GM12878 (cell line): ENCODE results near the gene DAZAP1. TPM values are rescaled to one million over a fixed set of nuclear protein-coding genes. Genes with fewer than 3 reads are reported as not detected.

ENCODE experiments used
- ATAC-seq: fragments of 200-7000 bp; cut with Tn5 transposase; 3 replicates; pipeline ENCODE4 v1.9.1; 2020; ENCODE audit warnings: mild to moderate bottlenecking, moderate library complexity
- BruUV-seq: library from RNA; stranded (reverse); fragments of 400-500 nt; replicated peaks from 2 replicates; lab custom pipeline; 2021; lab: Mats Ljungman, UMichigan
- CTCF ChIA-PET: fragments of 300-600 bp; sonication (Branson Sonifier 250); formaldehyde crosslinking; extraction: SDS; loops from one replicate; lab custom pipeline; 2021; ENCODE audit warnings: inconsistent platforms; lab: Yijun Ruan, JAX
- POLR2A ChIA-PET: fragments of 350-600 bp; formaldehyde crosslinking; extraction: SDS; loops from one replicate; lab custom pipeline; 2021; ENCODE audit warnings: inconsistent platforms; lab: Charles Lee
- RAD21 ChIA-PET: fragments of 300-600 bp; sonication (Branson Sonifier 250); formaldehyde crosslinking; loops from one replicate; lab custom pipeline; 2023; ENCODE audit warnings: antibody characterized with exemption; ENCODE audit not compliant: unreplicated experiment; lab: Charles Lee
- SMC1A ChIA-PET: fragments of 300-600 bp; sonication (Branson Sonifier 250); formaldehyde crosslinking; loops from one replicate; lab custom pipeline; 2023; ENCODE audit not compliant: unreplicated experiment, uncharacterized antibody; lab: Charles Lee
- DNase-seq: peaks from one replicate; pipeline ENCODE4 v3.0.0-alpha.2; 2011; ENCODE audit warnings: low read depth, low spot score
- FAIRE-seq: peaks from 3 replicates; lab custom pipeline; 2011; peaks lifted over from hg19 to GRCh38; lab: Jason Lieb, UNC
- H2AFZ ChIP-seq: 2 replicates; pipeline ENCODE4 v1.6.0; 2011; ENCODE audit warnings: low read depth, low read length, control low read depth; ENCODE audit not compliant: control insufficient read depth
- H3K27ac ChIP-seq: 2 replicates; pipeline ENCODE4 v1.5.1; 2011; ENCODE audit warnings: control low read depth; ENCODE audit not compliant: control insufficient read depth, insufficient read depth
- H3K27me3 ChIP-seq, 2 experiments: replicated peaks in 1 of 2; 2 replicates each; pipeline versions ENCODE4 v1.6.0 to v1.6.1; 2011; ENCODE audit warnings: low read length in 1 of 2; ENCODE audit not compliant: control insufficient read depth in 2 of 2, insufficient read depth in 2 of 2
- H3K36me3 ChIP-seq, 2 experiments: 2 replicates each; pipeline ENCODE4 v1.5.1; 2011; ENCODE audit warnings: low read length in 1 of 2; ENCODE audit not compliant: control insufficient read depth in 2 of 2, insufficient read depth in 2 of 2
- H3K4me1 ChIP-seq: 2 replicates; pipeline ENCODE4 v1.6.1; 2011; ENCODE audit warnings: mild to moderate bottlenecking, low read length, moderate library complexity, mixed read lengths; ENCODE audit not compliant: control insufficient read depth, insufficient read depth
- H3K4me2 ChIP-seq: 2 replicates; pipeline ENCODE4 v1.6.0; 2011; ENCODE audit warnings: control low read depth; ENCODE audit not compliant: control insufficient read depth, insufficient read depth
- H3K4me3 ChIP-seq: fragments of 200-600 bp; sonication (generic); 2 replicates; pipeline ENCODE4 v1.5.1; 2016
- H3K79me2 ChIP-seq: 2 replicates; pipeline ENCODE4 v1.6.0; 2011; ENCODE audit warnings: low read length; ENCODE audit not compliant: control insufficient read depth, insufficient read depth
- H3K9ac ChIP-seq: 2 replicates; pipeline ENCODE4 v1.8.0; 2011; ENCODE audit warnings: low read length, control low read depth, mixed read lengths; ENCODE audit not compliant: control insufficient read depth, insufficient read depth
- H3K9me3 ChIP-seq: replicated peaks from 3 replicates; pipeline ENCODE4 v1.5.1; 2011; ENCODE audit warnings: mild to moderate bottlenecking, low read length; ENCODE audit not compliant: control insufficient read depth, insufficient read depth
- H4K20me1 ChIP-seq: 2 replicates; pipeline ENCODE4 v1.6.0; 2011; ENCODE audit not compliant: control insufficient read depth, insufficient read depth
- IRF4 ChIP-seq: IDR thresholded peaks from 2 replicates; pipeline ENCODE4 v1.6.1; 2011; ENCODE audit warnings: low read depth, low read length
- NR2F1 ChIP-seq: fragments of 450-650 bp; conservative IDR thresholded peaks from 2 replicates; pipeline ENCODE4 v1.6.1; 2017; ENCODE audit warnings: mild to moderate bottlenecking
- SMAD1 ChIP-seq: fragments of 450-650 bp; IDR thresholded peaks from 2 replicates; pipeline ENCODE4 v1.6.1; 2018; ENCODE audit warnings: mild to moderate bottlenecking, low read depth; ENCODE audit not compliant: partially characterized antibody
- WGBS: methylation state at CpG from one replicate; pipeline ENCODE4 v1.1.6; 2016; ENCODE audit warnings: low lambda C conversion rate; ENCODE audit not compliant: insufficient replicate concordance, insufficient coverage; ENCODE audit errors: missing lambda C conversion rate; 5-methylcytosine and 5-hydroxymethylcytosine counted together
- in situ Hi-C: fragments of 300-500 bp; cut with MboI; formaldehyde crosslinking; loops from 9 replicates; pipeline ENCODE4 v1.14.3; 2018; ENCODE audit warnings: mixed read lengths
- intact Hi-C: fragments of 100-400 bp; cut with micrococcal nuclease; formaldehyde crosslinking; loops from one replicate; pipeline ENCODE4 v1.14.2; 2022; ENCODE audit not compliant: unreplicated experiment
- polyA plus RNA-seq, 11 experiments: library from polyadenylated mRNA; depleted of rRNA in 4 of 11; unstranded in 6 of 11; stranded (reverse) in 5 of 11; fragments of >200 nt; fragmentation: Nextera tagmentation in 4 of 11; fragmentation: Illumina TruSeq in 1 of 11; extraction: Ambion mirVana in 4 of 11; extraction: Trizol in 1 of 11; gene quantifications; 1 replicate in 1 of 11; 2 replicates in 10 of 11; pipeline versions ENCODE4 v1.2.1 to v1.2.3, GENCODE V29; 2011 to 2016; ENCODE audit warnings: inconsistent platforms in 2 of 11, missing spikeins in 2 of 11, low read depth in 1 of 11
- total RNA-seq, 4 experiments: library from RNA; depleted of rRNA in 3 of 4; stranded (reverse); fragments of >200 nt in 3 of 4; fragmentation: Illumina TruSeq in 1 of 4; extraction: Trizol in 1 of 4; gene quantifications; 2 replicates each; pipeline versions ENCODE4 v1.2.1 to v1.2.3, GENCODE V29; 2013 to 2021
- TF ChIP-seq, protein P1 (sequence below): IDR thresholded peaks from 2 replicates; pipeline ENCODE4 v1.6.1; 2011; ENCODE audit warnings: low read depth, low read length, improper control_type of control experiment, borderline replicate concordance
- TF ChIP-seq, protein P2 (sequence below): fragments of 150-350 bp; IDR thresholded peaks from 2 replicates; pipeline ENCODE4 v1.6.1; 2016; ENCODE audit warnings: low read depth, low read length

Gene DAZAP1
- total and polyA plus RNA-seq, 10 of the 15 experiments (the other 5 are each of a cell fraction or from before 2014, with no cell fraction given) = 9.9 to 240 (median 92.3) TPM

DNA sequence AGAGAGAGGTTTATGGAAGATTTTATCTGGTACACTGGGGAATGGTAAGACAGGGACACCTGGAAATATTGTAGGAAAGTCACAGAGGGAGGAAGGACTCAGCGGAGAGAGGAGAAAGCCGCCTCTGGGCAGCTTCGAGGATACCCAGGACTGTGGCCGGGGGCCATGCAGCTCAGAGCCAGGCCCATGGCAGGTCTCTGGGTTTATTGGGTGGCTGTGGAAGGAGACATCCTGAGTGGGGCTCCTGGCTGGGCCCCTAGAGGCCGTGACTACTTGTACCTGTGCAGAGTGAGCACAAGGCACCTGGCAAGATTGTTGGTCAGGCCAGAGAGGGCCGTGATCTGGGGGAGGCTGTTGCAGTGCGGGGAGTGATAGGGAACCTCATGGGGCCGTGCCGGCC, 3.4 kb downstream of the DAZAP1 start:
- Histone ChIP-seq H3K9me3 (no peaks in the 10 kb centered on the region), H3K79me2 (peaks cover 80% of the 10 kb centered on the region), H3K9ac (no peak overlapping the region), H4K20me1 (peaks cover 29% of the 10 kb centered on the region), H2AFZ (no peak overlapping the region), H3K27me3 (no peaks in the 10 kb centered on the region), H3K4me3 (peak overlapping the region; percentile 81), H3K27ac (no peak overlapping the region), H3K4me1 (peaks cover 44% of the 10 kb centered on the region), H3K4me2 (peak overlapping the region; percentile 68), H3K36me3 (peaks cover 5 to 22% of the 10 kb centered on the region in 2 experiments)
- CTCF ChIA-PET = interaction anchor here (1.2 kb wide), 1 partner anchor 26 kb away, joined by 3 read pairs; no protein-coding TSS in a partner anchor
- TF ChIP-seq SMAD1 (no peak), NR2F1 (no peak), IRF4 (no peak)
- TF ChIP-seq, protein P1, sequence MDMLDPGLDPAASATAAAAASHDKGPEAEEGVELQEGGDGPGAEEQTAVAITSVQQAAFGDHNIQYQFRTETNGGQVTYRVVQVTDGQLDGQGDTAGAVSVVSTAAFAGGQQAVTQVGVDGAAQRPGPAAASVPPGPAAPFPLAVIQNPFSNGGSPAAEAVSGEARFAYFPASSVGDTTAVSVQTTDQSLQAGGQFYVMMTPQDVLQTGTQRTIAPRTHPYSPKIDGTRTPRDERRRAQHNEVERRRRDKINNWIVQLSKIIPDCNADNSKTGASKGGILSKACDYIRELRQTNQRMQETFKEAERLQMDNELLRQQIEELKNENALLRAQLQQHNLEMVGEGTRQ = no peak
- TF ChIP-seq, protein P2, sequence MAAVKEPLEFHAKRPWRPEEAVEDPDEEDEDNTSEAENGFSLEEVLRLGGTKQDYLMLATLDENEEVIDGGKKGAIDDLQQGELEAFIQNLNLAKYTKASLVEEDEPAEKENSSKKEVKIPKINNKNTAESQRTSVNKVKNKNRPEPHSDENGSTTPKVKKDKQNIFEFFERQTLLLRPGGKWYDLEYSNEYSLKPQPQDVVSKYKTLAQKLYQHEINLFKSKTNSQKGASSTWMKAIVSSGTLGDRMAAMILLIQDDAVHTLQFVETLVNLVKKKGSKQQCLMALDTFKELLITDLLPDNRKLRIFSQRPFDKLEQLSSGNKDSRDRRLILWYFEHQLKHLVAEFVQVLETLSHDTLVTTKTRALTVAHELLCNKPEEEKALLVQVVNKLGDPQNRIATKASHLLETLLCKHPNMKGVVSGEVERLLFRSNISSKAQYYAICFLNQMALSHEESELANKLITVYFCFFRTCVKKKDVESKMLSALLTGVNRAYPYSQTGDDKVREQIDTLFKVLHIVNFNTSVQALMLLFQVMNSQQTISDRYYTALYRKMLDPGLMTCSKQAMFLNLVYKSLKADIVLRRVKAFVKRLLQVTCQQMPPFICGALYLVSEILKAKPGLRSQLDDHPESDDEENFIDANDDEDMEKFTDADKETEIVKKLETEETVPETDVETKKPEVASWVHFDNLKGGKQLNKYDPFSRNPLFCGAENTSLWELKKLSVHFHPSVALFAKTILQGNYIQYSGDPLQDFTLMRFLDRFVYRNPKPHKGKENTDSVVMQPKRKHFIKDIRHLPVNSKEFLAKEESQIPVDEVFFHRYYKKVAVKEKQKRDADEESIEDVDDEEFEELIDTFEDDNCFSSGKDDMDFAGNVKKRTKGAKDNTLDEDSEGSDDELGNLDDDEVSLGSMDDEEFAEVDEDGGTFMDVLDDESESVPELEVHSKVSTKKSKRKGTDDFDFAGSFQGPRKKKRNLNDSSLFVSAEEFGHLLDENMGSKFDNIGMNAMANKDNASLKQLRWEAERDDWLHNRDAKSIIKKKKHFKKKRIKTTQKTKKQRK = no peak
- SMC1A ChIA-PET = no interaction called here
- in situ Hi-C loops (no loop called here), intact Hi-C loops (no loop called here)
- WGBS = 80% methylated on average over 9 of the region's 9 CpGs
- ATAC-seq (no peak), DNase-seq (no peak), FAIRE-seq (no peak)
- POLR2A ChIA-PET = no interaction called here
- no TSS peak for BruUV-seq
- RAD21 ChIA-PET = no interaction called here
